ENCODE data around the gene ZCCHC18. TPM values are rescaled to one million over a fixed set of nuclear protein-coding genes. Genes with fewer than 3 reads are reported as not detected.

Gene ZCCHC18
- total RNA-seq, 1 experiment from 2014 or later: 5.8 TPM

DNA sequence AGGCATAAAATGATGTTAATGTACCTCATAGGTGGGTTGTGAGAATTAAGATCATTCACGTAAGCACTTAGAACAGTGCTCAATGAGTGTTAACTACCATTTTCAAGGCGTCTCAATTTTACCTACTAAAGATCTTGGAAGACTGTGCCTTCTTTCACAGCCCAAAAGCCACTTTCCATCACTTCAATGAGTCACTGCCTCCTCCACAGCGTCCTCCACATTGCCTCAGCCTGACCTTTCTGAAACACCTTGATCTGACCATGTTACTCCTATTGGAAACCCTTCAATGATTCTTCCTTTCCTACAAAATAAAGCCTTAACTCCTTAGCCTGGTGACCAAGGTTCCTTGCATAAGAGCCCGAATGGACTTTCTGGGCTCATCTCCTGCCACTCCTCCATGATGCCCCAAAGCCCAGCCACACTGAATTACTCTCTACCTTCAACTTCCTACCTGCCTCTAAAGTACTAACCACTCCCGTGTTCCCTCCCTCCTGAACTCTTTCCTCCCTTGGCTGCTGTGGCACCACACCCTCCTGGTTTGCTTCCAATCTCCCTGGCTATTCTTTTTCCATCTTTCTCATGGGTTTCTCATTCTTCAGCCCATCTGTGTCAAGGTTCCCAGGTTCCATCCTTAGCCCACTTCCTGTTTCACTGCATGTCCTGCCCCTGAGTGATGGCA, 22.4 kb downstream of the ZCCHC18 start:
- no peak for ATAC-seq
- Histone ChIP-seq H3K4me3 (ENCODE audit: low read length) (no peak overlapping the region), H3K9me3 (ENCODE audit: low read length) (no peaks in the 10 kb centered on the region), H3K4me2 (ENCODE audit: low read length) (no peak overlapping the region), H2AFZ (ENCODE audit: low read length) (no peak overlapping the region), H3K9ac (ENCODE audit: low read length) (no peak overlapping the region), H4K20me1 (ENCODE audit: low read length) (no peaks in the 10 kb centered on the region), H3K9me2 (replicated peaks; ENCODE audit: low read length) (no peaks in the 10 kb centered on the region), H3K4me1 (ENCODE audit: insufficient read depth, low read length) (no peaks in the 10 kb centered on the region), H3K36me3 (ENCODE audit: low read depth, low read length) (no peaks in the 10 kb centered on the region), H3K27me3 (ENCODE audit: low read length) (no peaks in the 10 kb centered on the region), H3K79me2 (ENCODE audit: low read length) (no peaks in the 10 kb centered on the region), H3F3A (ENCODE audit: low read length, unreplicated experiment) (no peaks in the 10 kb centered on the region), H3K27ac (ENCODE audit: low read length) (no peak overlapping the region)
- BruUV-seq (replicated peaks): no TSS peak
- ChIA-PET CTCF (no interaction called here), POLR2A (ENCODE audit: unreplicated experiment) (no interaction called here)
- intact Hi-C loops (cut with micrococcal nuclease): no loop called here
- no peak for DNase-seq
- TF ChIP-seq EZH2 (IDR thresholded peaks at IDR 0.05; ENCODE audit: low read length, unreplicated experiment) (no peak), EZH2phosphoT487 (IDR thresholded peaks at IDR 0.05; ENCODE audit: borderline replicate concordance, low read length) (no peak)
- TF ChIP-seq, protein P1, sequence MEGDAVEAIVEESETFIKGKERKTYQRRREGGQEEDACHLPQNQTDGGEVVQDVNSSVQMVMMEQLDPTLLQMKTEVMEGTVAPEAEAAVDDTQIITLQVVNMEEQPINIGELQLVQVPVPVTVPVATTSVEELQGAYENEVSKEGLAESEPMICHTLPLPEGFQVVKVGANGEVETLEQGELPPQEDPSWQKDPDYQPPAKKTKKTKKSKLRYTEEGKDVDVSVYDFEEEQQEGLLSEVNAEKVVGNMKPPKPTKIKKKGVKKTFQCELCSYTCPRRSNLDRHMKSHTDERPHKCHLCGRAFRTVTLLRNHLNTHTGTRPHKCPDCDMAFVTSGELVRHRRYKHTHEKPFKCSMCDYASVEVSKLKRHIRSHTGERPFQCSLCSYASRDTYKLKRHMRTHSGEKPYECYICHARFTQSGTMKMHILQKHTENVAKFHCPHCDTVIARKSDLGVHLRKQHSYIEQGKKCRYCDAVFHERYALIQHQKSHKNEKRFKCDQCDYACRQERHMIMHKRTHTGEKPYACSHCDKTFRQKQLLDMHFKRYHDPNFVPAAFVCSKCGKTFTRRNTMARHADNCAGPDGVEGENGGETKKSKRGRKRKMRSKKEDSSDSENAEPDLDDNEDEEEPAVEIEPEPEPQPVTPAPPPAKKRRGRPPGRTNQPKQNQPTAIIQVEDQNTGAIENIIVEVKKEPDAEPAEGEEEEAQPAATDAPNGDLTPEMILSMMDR (conservative IDR thresholded peaks at IDR 0.05; ENCODE audit: low read depth, low read length): no peak

DNA sequence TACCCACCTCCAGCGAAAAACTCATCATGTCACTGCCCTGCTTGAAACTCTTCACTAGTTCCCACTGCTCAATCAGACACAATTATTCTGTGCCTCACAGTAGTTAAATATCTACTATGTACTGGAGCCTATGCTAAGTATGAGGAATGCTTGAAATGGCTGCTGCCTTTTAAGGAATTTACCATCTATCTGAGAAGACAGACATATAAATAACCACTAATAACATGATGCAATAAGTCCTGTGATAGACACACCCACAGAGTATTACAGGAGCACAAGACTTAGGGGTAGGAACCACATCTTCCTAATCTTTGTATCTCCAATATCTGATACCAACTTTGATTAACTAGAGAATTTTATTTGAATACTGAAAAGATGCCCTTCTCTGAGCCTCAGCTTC, 23.4 kb downstream of the ZCCHC18 start:
- intact Hi-C loops (cut with micrococcal nuclease): loop anchor here (1.0 kb wide), 2 partner anchors 37 to 290 kb away; no protein-coding TSS in a partner anchor
- no peaks in the 10 kb centered on the region for H3K27me3 ChIP-seq (ENCODE audit: low read length)
- ChIA-PET CTCF (interaction anchor here (0.5 kb wide), 1 partner anchor 141 kb away, joined by 3 read pairs; no protein-coding TSS in a partner anchor), POLR2A (ENCODE audit: unreplicated experiment) (no interaction called here)
- no peak overlapping the region for H3K9ac ChIP-seq (ENCODE audit: low read length)
- no peak for ATAC-seq
- H3K36me3 ChIP-seq (ENCODE audit: low read depth, low read length): no peaks in the 10 kb centered on the region
- no TSS peak for BruUV-seq (replicated peaks)
- no peaks in the 10 kb centered on the region for H3F3A ChIP-seq (ENCODE audit: low read length, unreplicated experiment)
- TF ChIP-seq EZH2phosphoT487 (IDR thresholded peaks at IDR 0.05; ENCODE audit: borderline replicate concordance, low read length): no peak
- TF ChIP-seq, protein P1 (conservative IDR thresholded peaks at IDR 0.05; ENCODE audit: low read depth, low read length): no peak
- TF ChIP-seq EZH2 (IDR thresholded peaks at IDR 0.05; ENCODE audit: low read length, unreplicated experiment): no peak
- H3K79me2 ChIP-seq (ENCODE audit: low read length): no peaks in the 10 kb centered on the region
- DNase-seq: no peak
- no peak overlapping the region for H3K27ac ChIP-seq (ENCODE audit: low read length)
- H4K20me1 ChIP-seq (ENCODE audit: low read length): no peaks in the 10 kb centered on the region
- no peaks in the 10 kb centered on the region for H3K4me1 ChIP-seq (ENCODE audit: insufficient read depth, low read length)
- no peak overlapping the region for H2AFZ ChIP-seq (ENCODE audit: low read length)
- no peaks in the 10 kb centered on the region for H3K9me3 ChIP-seq (ENCODE audit: low read length)
- H3K9me2 ChIP-seq (replicated peaks; ENCODE audit: low read length): no peaks in the 10 kb centered on the region
- no peak overlapping the region for H3K4me3 ChIP-seq (ENCODE audit: low read length)
- H3K4me2 ChIP-seq (ENCODE audit: low read length): no peak overlapping the region

Data from PC-3 (cell line).